HG02678 (cell line): ENCODE measurements around the gene ZNF423.

ENCODE experiments used
- ATAC-seq: cut with Tn5 transposase; IDR thresholded peaks from one replicate; pipeline ENCODE4 v1.9.1; 2021; ENCODE audit warnings: mild to moderate bottlenecking, moderate library complexity; ENCODE audit not compliant: unreplicated experiment

Gene ZNF423

DNA sequence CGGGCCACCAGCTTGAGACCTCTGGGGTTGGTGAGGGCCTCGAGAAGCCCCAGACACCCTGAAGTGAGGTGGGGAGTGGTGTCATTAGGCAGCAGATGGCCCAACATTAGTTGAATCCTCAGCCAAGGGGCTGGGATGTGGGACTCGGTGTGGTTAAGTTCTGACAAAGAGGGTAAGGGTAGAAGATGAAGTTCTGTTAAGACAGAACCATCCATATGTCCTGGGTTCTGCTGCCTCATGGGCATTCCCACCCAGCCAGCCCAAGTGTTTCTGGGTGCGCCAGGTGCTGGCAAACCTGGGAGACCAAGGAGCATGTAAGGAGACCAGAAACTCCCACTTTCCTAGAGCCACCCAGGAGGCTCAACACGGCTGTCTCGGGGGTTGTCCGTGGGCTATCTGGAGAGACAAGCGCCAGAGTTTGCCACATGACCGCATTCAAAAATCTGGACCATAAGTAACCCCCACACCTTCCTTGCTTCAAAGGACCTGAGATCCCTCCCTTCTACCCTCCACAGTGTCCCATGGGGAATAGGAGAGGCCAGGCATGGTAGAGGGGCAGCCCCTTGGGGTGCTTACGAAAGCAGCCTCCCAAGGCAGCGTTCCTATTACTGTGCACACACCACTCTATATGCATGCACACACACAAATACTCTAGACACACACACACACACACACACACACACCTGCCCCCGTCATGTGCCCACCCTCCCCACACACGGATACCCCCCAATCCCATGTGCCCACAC is 353.6 kb downstream of the ZNF423 start:
- no peak for ATAC-seq

DNA sequence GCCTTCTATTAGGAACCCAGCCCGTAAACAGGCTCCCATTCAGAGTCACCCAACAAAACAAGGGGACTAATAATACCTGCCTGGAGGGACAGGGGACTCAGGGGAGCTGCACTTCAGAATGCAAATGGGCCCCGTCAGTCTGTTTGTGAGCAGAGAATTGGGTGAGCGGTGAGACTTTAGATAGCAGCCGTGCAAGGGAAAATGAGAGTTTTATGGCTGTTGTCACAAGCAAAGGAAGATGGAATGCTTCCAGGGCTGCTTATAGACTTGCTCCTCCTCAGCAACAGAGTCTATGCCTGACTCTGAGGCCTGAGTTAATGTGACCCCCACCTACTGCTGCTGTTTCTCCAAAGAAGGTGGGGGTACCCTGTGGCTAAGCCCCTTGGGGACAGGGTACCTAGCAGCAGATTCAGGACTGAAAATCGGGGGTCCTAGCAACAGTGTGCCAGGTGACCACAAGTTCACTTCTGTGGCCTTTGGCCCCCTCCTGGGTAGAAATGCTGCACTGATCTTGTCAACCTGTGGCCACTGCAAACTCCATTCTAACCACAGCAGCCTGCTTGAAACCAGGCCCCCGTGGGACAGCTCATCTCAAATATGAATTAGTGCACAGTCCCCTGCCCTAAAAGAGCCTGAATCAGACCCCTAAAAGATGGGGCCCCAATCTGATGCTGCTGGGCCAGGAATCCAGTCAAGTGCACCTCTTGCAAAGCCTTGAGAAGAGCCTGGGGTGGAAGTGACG is 355.9 kb downstream of the ZNF423 start:
- no peak for ATAC-seq

GRCh38 chr16:49499414-49499785 is 356.5 kb downstream of the ZNF423 start:
- no peak for ATAC-seq

- no peak for ATAC-seq
Measured at GRCh38 chr16:49498666-49499413, 357.1 kb downstream of the ZNF423 start.

DNA sequence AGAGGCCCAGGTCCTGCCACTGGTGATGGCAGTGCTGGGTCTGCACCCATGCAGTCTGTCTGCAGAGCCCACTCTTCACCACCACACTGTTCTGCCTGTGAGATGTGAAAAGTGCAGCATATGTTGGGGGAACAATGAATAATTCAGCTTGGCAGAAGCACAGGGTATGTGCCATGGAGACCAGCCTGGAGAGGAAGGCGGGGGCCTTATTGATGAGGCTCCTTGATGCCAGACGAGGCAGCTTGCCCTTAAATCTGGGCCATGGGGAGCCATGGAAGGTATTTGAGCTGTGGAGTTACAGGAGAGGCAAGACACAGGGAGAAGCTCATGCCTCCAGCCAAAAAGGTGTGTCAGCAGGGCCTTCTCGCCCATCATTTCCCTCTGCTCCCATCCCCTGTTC is 357.6 kb downstream of the ZNF423 start:
- ATAC-seq, result no peak

DNA sequence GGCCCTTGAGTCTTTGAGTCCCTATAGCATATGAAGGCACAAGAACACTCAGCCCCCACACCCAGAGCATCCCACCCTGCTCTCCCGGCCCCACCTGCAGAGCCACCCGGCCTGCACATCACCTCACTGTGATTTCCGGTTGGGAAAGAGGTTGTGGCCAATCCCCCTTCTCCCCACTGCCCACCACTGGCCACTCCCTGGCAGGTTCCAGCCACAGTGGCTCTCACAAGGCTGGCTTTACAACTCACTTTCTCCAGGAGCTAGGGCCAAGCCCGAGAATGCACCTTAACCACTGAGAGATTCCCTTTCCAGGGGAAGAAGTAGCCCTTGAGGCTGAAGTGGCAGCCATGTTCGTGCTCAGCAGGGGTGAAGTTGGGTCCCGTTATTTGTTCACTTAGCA is 358.4 kb downstream of the ZNF423 start:
- ATAC-seq, result no peak

GRCh38 chr16:49496656-49497055 is 359.3 kb downstream of the ZNF423 start:
- ATAC-seq, result no peak

- no peak for ATAC-seq
Measured at GRCh38 chr16:49495596-49496355, 360.1 kb downstream of the ZNF423 start.

DNA sequence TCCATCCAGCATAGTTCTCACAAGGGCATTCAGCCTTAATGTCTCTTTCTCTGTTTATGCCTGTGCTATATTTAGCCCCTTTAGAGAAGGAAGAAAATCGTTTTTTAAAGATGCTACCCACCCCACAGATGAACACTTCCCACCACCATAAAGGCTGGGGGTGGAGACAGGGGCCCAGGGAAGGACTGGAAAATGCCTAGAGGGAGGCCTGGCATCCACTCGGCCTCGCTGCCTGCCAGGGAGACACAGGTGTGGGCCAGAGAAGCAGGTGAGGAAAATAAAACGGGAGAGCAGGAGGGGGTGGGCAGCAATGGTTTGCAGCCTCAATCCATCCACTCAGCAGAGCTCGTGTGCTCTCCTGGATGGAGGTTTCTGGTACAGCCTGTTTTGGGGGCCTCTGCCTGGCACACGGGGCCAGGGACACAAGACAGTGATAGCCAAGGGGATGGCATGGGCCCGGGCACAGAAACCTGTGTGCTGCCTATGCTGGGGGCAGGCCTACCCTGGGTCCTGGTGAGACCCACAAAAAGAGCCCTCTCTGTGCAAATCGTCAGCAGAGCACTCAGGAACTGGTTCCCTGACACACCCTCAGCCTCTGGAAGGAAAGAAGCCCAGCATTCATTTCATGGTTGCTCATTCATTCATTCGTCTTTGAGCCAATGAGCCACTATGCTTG is 360.9 kb downstream of the ZNF423 start:
- no peak for ATAC-seq

DNA sequence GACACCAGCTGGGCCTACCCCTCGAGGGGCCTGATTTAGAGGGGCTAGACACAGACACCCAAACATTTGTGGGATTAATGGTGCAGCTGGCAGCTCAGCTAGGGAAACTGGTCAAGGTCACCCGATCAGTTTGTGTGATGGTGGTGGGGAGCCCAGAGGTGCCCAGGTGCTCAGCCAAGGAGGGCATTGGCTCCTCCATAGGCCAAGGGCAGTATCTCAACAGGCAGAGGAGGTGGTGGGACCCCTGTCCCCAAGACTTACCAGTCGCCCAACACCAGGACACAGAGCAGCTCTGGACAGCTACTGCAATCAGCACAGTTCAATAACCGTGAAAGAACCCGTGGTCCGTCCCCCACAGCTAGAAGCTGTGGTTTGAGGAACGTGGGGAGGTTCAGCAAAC is 361.4 kb downstream of the ZNF423 start:
- no peak for ATAC-seq

DNA sequence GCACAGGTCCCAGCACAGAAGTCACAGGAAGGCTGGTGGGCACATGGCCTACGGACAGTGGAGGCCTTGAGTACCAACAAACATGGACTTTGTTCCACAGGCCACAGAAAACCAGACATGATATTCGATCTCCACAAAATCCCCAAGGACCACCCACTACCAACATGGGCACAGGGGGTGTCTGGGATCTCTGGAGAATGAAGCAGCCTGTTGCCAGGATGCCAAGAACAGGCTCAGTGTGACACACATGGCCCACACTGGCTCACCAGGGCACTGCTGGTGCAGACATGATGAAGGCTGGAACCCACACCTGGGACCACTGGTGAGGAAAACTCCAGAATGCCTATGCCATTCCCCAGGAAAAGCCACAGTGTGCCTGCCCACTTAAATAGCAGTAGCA is 362.1 kb downstream of the ZNF423 start:
- no peak for ATAC-seq

GRCh38 chr16:49492896-49493626 is 362.9 kb downstream of the ZNF423 start:
- no peak for ATAC-seq

- no peak for ATAC-seq
Measured at GRCh38 chr16:49491771-49492761, 363.8 kb downstream of the ZNF423 start.

GRCh38 chr16:49491106-49491670 is 364.7 kb downstream of the ZNF423 start:
- no peak for ATAC-seq

DNA sequence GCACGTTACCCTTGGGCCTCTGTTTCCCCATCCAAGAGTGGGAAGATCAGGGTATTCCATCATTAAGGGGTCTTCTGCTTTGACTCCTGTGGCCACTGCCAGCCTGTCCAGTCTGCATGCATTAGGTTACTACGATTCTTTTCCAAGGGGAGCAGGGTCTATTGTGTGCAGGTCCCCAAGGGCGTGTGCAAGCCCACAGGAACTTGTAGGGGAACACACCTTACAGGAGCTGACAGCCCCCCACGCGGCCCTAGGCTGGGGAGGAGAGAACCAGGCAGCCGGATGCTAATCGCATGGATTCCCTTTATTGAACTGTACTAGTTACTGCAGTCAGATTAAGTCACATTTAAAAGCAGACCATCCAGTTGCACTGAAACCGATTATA is 365.6 kb downstream of the ZNF423 start:
- ATAC-seq, result no peak

DNA sequence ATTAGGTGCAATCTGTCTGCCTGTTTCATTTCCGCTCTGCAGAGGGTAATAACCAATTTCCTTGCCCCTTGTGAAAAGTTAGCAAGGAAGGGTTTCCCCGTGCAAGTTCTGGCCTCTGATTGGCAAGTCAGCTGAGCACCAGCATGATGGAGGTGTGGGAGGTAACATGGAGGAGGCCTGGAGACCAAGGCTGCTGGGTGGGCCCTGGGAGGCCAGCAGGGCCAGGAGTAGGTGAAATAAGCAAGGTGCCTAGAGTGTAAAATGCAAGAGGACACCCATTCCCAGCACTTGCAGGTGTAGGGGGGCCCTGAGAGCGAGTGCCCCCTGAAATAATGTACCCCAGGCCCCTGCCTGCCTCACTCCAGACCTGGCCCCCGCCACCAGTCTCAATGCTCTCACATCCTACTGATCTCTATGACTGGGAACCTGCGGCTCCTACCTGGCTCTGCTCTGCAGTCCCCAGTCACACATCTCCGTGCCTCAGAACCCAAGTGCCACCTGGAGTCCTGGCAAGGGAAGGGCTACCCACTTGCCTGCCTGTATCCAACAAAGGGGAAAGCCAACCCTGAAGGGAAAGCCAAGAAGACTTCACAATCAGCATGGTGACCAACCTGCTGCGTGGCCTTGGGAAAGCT is 366.1 kb downstream of the ZNF423 start:
- no peak for ATAC-seq

DNA sequence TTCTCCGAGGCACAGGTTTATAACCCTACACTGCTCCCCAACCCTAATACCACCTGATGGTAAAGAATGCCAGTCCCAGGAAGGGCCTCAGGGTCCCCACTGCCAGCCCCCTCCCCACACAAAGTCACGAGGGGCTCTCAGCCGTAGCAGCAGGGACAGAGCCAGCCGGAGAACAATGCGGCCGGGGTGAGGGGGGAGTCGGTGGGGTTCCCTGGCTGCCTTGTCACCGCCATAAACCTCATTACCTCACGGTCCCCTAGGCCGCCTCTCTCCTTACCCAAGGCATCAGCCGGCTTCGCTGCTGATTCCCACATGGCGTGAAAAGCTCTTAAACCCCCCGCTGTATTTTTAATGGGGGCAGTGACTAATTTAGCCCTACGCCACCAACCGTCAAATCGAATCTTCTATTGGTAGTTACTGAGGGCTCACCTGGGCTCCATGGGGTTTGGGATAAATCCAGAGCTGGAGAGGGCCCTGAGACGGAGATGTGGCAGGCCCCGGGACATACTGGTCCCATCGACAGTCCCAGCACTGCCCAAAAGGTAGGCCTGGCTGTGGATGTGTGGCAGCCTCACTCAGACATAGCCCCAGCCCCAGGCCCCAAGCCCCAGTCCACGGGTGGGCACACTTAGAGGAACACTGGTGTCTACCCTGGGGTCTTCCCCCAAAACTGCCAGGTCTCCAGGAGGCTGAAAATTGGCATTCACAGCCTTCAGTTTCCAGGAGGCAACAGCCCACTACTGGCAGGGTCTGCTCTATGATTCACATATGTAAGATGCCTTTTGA is 367.0 kb downstream of the ZNF423 start:
- ATAC-seq, result no peak
